NCI-H1092 treated with DMSO at 0.1 percent for 48 hours (cell line): ENCODE results near the gene RNF213.
A peak's percentile ranks its signal among the peaks of the same experiment; 100 is the strongest.

Source experiments
- DNase-seq: peaks from one replicate; lab custom pipeline; 2025; lab: John Stamatoyannopoulos, UW

The RNF213 gene

GRCh38 chr17:80352216-80352895 lies 91.7 kb downstream of the RNF213 start:
- no peak for DNase-seq

DNA sequence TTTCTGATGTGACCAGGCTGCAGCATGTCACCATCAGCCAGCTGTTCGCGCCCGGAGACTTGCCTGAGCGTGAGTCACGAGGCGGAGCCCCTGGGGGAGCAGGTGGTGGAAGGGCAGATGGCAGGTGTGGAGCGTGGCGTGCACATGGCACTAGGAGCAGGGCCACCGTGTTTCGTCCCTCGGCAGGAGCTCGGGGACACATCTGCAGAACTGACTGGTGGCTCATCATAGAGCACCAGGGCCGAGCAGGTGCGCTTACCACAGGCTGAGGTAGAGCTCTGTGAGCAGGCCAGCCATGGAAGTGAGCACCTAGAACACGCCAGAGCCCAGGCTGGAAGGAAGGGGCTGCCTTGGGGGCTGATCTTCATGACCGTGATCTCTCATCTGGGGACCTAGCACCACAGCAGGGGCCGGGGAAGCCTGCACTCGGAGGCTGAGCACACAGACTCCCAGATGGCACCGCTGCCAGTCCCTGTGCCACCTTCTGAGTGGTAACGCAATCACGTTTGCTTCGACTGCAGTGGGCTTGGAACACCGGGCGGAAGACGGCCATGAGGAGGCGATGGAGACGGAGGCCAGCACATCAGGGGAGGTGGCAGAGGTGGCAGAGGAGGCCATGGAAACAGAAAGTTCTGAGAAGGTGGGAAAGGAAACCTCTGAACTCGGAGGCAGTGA lies 92.5 kb downstream of the RNF213 start:
- DNase-seq = no peak

- no peak for DNase-seq
Observed at GRCh38 chr17:80353718-80354275, 93.1 kb downstream of the RNF213 start.

DNA sequence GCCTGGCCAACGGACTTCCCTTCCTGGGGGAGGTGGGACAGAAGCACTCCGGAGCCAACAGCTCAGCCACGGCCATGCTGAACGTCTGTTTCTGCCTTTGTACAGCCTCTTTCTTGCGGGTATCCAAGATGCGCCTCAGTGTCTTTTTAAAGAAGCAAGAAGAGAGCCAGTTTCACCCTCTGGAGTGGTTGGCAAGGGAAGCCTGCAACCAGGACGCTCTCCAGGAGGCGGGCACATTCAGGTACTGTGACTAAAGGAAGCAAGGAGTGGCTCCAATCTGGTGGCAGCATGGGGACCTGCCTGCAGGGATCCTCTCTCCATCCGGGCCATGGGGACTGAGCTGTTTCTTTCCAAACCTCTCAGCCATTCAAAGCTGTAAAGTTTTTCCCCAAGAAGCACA lies 93.7 kb downstream of the RNF213 start:
- DNase-seq = no peak

DNA sequence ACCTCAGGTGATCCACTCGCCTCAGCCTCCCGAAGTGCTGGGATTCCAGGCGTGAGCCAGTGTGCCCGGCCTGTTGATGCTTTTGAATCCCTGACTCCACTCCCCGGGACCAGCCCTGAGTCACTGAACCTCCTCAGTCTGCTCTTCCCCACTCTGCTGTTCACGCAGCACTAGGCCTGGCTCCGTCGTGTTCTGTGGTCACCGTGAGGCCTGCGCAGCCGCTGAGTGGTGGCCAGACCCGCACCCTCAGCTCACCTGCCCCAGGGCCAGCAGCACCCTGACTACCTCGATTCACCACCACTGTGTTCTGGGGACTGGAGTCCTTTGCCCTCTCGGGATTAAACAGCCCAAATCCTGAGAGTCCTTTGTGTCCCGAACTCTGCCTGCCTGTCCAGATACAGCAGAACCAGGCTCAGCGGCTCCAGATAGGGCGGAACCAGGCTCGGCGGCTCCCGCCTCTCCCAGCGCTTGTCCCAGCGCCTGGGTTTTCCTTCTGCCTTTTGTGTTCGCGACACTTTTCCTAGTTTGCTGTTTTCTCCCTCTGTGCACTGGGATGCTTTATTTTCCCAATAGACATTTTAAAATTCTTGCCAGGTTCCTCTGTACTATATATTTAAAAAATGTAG lies 95.7 kb downstream of the RNF213 start:
- DNase-seq = no peak

- DNase-seq = no peak
Observed at GRCh38 chr17:80358131-80358530, 97.5 kb downstream of the RNF213 start.

DNA sequence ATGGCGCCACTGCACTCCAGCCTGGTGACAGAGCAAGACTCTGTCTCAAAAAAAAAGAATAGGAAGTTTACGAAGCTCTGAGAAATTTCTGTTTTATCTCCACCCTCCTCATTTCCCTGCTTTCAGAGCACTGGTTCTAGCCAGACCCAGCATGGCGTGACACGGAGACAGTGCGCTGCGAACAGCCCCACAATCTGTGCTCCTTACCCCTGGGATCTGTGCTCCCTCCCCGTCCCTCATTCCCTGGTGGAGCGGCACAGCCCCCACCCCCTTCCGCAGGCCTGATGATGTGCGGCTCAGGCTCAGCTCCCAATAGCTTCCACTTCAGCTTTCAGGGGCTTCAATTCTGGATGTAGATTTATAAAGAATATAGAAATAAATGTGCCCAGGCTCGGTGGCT lies 98.2 kb downstream of the RNF213 start:
- DNase-seq = no peak

DNA sequence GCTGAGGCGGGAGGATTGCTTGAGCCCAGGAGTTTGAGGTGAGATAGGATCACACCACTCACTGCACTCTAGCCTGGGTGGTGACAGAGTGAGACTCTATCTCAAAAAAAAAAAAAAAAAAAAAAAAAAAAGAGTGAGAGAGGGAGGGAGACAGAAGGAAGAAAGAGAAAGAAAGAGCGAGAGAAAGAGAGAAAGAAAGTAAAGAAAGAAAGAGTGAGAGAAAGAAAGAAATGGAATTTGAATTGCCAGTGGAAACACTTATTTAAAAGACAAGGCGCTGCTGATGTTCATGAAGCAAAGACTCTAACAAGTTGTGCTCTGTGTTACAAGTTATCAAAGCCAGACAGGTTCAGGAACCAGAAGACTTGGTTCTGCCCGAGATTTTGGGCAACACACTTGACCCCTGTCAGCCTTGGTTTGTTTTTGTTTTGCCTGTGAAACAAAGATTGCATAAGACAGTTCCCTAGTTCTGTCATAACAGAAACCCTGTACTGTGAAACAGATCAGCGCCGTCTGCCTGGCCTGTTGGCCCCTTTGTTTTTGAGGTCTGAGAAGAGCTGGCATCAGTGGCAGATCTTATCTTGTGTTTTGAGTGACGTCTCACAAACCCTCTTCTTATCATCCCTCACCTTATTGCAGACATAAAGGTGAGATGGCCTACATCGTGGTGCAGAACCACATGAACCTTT lies 98.9 kb downstream of the RNF213 start:
- DNase-seq = no peak

GRCh38 chr17:80360396-80360795 lies 99.7 kb downstream of the RNF213 start:
- no peak for DNase-seq

- DNase-seq = no peak
Observed at GRCh38 chr17:80361495-80362220, 101.0 kb downstream of the RNF213 start.

DNA sequence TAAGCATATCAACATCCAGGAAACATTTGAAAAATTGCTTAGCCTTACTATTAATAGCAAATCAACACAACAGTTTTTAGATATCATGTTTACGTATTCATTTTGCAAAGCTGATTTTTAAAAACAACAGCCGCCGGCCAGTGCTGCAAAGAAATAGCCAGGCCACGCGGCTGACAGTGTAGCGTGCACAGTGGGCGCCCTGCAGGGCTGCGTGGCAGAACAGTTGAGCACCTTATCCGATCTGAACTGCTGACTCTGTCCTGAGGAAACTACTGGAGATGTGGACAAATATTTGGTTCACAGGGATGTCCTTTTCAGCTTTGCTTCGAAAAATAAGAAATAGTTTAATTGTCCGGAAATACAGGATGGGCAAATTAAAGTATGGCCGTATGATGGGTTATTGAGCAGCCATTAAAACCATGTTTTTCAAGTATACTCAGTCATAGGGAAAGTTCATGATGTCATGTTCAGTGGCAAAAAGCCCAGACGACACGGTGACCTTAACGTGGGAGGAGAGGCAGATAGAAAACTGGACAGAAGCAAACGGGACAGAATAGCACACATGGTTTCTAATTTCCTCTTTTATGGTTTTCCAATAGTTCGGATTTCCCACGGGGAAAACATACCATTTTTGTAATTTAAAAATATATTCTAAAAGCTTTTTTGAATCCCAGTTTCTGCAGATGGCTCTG lies 101.9 kb downstream of the RNF213 start:
- no peak for DNase-seq

DNA sequence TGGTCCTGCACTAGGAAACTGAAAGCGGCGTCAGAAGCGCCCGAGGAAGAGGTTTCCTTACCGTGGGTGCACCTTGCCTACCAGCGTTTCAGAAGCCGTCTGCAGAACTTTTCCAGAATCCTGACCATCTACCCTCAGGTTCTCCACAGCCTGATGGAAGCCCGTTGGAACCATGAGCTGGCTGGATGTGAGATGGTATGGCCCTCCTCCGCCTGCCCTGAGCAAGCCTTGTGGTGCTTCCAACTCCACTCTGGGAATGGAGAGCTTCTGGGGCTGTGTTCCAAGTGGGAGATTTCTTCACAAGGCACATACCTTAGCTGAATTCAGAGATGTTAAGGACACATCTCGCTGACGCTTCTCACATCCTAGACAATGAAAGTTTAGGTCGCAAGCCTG lies 102.5 kb downstream of the RNF213 start:
- DNase-seq = no peak

GRCh38 chr17:80363518-80364090 lies 103.0 kb downstream of the RNF213 start:
- no peak for DNase-seq

GRCh38 chr17:80364091-80364691 lies 103.5 kb downstream of the RNF213 start:
- peak; percentile 2 for DNase-seq

DNA sequence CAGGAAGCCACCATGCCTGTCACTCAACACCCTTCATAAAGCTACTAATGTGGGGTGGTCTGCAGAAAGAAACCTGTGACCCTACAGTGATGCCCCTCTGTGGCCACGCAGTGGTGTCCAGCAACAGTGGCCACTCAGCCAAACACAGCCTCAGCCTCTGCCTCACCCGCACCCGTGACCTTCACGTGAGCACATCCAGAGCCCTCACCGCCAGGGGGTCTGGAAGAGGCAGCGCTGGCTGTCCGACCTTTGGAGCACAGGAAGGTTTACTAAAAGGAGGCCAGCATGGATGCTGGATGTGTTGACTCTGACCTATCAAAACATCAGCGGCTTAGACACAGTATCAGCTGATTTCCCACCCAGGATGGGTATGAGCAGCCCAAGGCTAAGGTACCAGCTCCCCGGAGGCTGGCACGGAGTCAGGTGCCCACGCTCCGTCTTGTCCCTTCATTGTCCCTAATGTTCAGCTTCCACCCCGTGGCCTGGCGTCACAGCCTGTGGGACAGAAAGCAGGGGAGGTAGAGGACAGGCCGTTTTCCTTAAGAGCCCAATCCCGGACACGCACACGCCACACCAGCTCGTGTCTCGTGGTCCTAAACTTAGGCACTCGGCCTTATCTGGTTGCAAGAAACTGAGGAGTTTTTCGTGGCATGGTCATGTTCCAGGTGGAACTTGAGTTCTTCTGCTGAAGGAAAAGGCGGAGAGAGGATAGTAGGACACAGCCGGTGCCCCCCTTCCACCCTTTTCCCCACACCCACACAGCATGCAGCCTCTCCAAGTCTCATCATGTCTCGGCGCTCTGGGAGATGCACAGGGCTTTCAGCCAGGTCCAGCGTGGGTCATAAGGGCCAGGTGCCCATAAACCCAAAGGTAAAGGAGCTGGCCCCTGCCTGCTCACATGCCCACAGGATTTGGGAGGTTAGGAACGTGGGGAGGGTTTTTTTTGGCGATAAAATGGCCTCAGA lies 104.6 kb downstream of the RNF213 start:
- no peak for DNase-seq

DNA sequence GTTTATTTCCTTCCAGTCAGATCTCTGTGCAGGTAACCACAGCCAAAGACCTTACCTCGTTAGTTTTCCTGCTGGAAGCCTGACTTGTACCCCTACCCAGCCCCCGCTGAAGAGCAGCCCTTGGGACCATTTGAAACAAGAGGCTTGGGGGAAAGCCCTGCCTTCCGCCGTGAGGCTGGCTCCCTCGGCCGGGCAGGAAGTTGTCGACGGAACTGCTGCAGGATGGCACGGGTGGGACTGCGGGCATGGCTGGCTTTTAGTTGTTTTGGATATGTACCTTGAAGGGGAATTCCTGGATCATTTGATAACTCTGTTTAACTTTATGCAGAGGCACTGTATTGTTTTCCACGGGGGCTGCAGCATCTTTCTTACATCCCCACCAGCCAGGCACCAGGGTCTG lies 105.3 kb downstream of the RNF213 start:
- no peak for DNase-seq

- DNase-seq = no peak
Observed at GRCh38 chr17:80367503-80367902, 106.9 kb downstream of the RNF213 start.

DNA sequence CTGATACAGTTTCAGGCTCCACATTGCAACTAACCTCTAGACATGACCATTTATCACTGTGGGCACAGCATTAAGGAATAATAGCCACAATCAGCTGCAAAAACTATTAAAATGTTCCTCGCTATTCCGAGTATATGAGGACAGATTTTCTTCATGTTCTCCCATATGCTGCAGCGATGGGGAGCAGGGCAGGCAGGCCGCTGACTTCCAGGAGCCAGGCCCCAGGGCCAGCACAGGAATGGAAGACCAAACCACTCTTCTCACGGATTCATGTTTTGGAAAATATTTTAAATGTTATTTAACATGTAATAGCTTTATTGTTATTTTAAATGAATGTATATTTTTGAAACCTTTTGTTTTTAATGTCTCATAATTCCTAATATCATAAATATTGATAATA lies 110.5 kb downstream of the RNF213 start:
- DNase-seq = no peak

DNA sequence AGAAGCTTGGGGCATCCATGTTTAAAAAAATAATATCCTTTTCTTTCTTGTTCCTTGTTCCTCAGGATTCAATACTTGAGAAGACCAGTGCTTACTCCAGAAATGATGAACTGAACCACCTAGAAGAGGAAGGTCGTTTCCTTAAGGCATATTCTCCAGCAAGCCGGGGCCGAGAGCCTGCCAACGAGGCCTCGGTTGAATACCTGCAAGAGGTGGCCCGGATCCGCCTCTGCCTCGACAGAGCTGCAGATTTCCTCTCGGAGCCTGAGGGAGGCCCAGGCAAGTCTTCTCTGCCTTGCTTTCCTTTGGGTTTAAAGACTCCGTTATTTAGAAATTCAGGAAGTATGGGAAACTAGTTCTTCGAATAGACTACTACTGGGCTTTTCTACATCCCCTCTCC lies 111.8 kb downstream of the RNF213 start:
- no peak for DNase-seq
